Esophagus muscularis mucosa (tissue), 3 donors: ENCODE results near the gene SCGB3A1.

Source experiments
- CTCF ChIP-seq, 3 experiments: fragments of 200-600 bp in 2 of 3; fragments of 450-650 bp in 1 of 3; sonication (generic) in 2 of 3; IDR thresholded peaks; one replicate each; pipeline ENCODE4 v1.5.1; 2017 to 2019; ENCODE audit warnings: antibody characterized with exemption in 3 of 3, mild to moderate bottlenecking in 2 of 3, moderate library complexity in 1 of 3
- POLR2A ChIP-seq: fragments of 450-650 bp; IDR thresholded peaks from one replicate; pipeline ENCODE4 v1.6.1; 2017; ENCODE audit warnings: antibody characterized with exemption, moderate library complexity, mild to moderate bottlenecking, low read depth

- TF ChIP-seq CTCF (IDR thresholded peaks at IDR 0.05) (no peak), POLR2A (no peak)
Observed at GRCh38 chr5:180608572-180609310, 17.4 kb upstream of the SCGB3A1 start.
